Measurements from ENCODE around the gene GNB3.

DNA sequence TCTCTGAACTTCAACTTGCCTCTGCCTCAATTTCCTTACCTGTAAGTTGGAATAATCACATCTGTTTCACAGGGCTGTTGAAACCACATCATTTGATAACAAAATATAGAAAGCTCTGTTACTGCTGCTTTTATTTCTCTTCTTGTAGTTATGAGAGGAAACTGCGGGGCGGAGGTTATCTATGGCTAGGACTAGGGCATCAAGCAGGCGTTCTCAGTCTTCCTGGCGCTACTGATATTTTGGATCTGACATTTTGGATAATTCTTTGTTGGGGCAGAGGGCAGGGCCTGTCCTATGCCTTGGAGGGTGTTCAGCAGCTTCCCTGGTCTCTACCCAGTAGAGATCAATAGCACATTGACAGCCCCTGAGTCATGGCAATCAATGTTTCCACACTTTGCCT lies 8.6 kb upstream of the GNB3 start:
- TF ChIP-seq, protein P1, sequence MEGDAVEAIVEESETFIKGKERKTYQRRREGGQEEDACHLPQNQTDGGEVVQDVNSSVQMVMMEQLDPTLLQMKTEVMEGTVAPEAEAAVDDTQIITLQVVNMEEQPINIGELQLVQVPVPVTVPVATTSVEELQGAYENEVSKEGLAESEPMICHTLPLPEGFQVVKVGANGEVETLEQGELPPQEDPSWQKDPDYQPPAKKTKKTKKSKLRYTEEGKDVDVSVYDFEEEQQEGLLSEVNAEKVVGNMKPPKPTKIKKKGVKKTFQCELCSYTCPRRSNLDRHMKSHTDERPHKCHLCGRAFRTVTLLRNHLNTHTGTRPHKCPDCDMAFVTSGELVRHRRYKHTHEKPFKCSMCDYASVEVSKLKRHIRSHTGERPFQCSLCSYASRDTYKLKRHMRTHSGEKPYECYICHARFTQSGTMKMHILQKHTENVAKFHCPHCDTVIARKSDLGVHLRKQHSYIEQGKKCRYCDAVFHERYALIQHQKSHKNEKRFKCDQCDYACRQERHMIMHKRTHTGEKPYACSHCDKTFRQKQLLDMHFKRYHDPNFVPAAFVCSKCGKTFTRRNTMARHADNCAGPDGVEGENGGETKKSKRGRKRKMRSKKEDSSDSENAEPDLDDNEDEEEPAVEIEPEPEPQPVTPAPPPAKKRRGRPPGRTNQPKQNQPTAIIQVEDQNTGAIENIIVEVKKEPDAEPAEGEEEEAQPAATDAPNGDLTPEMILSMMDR (IDR thresholded peaks at IDR 0.05; ENCODE audit: low read length): no peak
- TF ChIP-seq EZH2 (optimal IDR thresholded peaks at IDR 0.05; ENCODE audit: low read depth, low read length): no peak
